GM13976 (cell line): ENCODE data around the gene TMEM245.
"Not testable (repeated sequence)": the region's sequence is repeated elsewhere in the genome, so short reads cannot be mapped to it uniquely, and the experiment has no call there.

Experiments used
- DNase-seq: peaks from one replicate; pipeline ENCODE4 v3.0.0; 2012; ENCODE audit warnings: low spot score
- in situ Hi-C: fragments of 300-500 bp; cut with MboI; formaldehyde crosslinking; loops from one replicate; pipeline ENCODE4 v1.12.0; 2022; ENCODE audit warnings: low sequenced_read_pairs, mixed read lengths, inconsistent platforms; ENCODE audit not compliant: unreplicated experiment
- TF ChIP-seq, protein P1 (sequence below): IDR thresholded peaks from 2 replicates; pipeline ENCODE4 v1.5.1; 2012; ENCODE audit warnings: borderline replicate concordance, mild to moderate bottlenecking; ENCODE audit not compliant: insufficient read depth; ENCODE audit errors: extremely low read depth, missing control alignments, control extremely low read depth

Gene TMEM245

DNA sequence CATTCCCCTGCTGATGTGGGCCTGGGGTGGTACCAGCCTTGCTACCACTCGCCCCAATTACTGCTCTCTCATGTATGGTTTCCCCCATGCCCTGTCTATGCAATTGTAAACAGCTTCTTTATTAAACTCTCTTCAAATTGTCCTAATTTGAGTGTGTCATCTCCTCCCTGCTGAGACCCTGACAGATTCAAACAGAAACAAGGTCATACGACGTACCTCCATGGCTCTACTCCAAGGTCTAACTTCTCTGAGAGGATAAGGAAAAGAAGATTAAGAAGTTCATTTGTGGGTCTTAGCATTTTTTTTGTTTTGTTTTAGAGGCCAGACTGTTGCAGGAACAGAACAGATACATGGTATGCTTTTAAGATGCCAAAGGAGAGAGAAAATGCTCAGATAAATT, 147.6 kb downstream of the TMEM245 start:
- TF ChIP-seq, protein P1, sequence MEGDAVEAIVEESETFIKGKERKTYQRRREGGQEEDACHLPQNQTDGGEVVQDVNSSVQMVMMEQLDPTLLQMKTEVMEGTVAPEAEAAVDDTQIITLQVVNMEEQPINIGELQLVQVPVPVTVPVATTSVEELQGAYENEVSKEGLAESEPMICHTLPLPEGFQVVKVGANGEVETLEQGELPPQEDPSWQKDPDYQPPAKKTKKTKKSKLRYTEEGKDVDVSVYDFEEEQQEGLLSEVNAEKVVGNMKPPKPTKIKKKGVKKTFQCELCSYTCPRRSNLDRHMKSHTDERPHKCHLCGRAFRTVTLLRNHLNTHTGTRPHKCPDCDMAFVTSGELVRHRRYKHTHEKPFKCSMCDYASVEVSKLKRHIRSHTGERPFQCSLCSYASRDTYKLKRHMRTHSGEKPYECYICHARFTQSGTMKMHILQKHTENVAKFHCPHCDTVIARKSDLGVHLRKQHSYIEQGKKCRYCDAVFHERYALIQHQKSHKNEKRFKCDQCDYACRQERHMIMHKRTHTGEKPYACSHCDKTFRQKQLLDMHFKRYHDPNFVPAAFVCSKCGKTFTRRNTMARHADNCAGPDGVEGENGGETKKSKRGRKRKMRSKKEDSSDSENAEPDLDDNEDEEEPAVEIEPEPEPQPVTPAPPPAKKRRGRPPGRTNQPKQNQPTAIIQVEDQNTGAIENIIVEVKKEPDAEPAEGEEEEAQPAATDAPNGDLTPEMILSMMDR, result no peak
- in situ Hi-C loops, result no loop called here
- no peak for DNase-seq

DNA sequence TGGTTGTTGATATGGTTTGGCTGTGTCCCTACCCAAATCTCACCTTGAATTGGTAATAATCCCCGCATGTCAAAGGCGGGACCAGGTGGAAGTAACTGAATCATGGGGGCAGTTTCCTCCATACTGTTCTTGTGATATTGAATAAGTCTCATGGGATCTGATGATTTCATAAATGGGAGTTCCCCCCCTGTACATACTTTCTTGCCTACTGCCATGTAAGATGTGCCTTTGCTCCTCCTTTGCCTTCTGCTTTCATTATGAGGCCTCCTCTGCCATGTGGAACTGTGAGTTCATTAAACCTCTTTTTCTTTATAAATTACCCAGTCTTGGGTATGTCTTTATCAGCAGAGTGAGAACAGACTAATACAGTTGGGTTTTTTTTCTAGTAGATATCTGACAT, 148.4 kb downstream of the TMEM245 start:
- in situ Hi-C loops, result not testable (repeated sequence)

DNA sequence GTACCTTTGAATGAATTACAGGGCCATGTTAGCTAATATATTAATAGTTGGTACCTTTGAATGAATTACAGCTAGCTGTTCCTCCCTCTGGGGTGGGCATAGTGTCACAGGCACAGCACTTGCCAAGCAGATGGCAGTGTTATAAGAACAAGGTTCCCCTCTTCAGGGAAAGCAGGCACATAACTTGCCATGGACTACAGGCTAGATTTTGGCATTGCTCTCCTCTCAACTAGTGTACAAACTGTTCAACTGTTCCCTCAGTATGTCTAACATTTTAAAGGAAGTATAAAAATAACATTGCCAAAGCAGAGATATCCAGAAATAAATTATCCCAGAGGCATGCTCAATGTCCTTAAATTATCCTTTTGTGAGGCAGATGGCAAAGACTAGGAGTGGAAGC, 151.8 kb downstream of the TMEM245 start:
- in situ Hi-C loops, result no loop called here
- TF ChIP-seq, protein P1, result no peak
- no peak for DNase-seq

More for the DNA sequence above, 148.4 kb downstream of the TMEM245 start:
- DNase-seq, result not testable (repeated sequence)
